Measurements from ENCODE around the gene XKRX.
A peak's percentile ranks its signal among the peaks of the same experiment; 100 is the strongest.

The XKRX gene

DNA sequence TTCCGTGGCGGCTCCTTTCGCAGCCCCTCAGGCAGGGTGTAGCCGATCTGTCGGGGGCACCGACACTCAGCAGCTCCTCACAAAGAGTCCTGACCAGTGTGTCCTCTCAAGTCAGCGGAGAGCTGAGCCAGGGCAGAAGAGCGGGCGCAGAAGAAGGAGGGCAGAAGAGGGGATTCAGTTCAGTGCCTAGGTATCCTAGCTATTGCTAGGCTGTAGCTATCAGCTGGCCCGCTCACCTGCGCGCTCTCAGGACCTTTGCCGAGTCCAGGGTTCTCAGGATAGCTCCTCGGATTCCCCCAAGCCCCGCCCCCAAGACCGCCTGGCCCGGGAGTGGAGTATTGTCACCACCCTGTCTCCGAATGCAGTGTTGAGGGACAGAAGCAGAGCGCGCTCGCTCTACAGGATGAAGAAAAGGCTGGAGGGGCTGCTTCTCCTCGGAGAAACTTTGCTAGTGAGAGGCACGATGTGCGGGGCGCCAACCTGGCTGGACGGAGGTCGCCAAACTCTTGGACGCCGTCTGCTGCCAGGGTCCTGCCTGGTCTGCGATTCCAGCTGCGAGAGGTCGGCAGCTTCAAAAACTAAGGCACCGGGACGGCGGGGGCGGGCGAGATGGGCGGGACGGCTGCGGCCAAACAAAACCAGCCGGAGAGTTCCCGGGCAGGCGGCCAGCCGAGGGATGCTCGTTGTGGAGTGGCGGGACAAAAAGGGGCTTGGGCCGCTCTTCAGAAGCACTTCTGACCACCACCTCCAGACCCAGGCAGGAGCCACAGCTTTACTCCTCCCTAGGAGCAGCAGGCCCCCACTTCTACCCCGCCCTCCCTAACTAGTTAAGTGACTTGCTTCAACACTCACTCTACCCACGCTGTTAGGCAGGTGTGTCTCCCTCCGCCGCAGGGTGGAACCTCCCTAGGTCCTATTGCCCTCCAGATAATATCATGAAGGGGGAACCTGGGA is at the start of gene XKRX:
Gene XKRX (minus strand): TSS at position 258 of the 954 bp plus-strand sequence. CDS start 613 bp downstream, outside the sequence.
- Histone ChIP-seq H3K27me3 (ENCODE audit: low read depth, low read length) (no peaks in the 10 kb centered on the region), H3K9me3 (ENCODE audit: control insufficient read depth in 1 of 2, low read length in 2 of 2) (peaks cover 0 to 4% of the 10 kb centered on the region in 2 donors), H3K4me1 (ENCODE audit: control insufficient read depth in 1 of 2, insufficient read depth in 2 of 2, low read length in 2 of 2) (no peaks in the 10 kb centered on the region), H3K27ac (ENCODE audit: low read length) (no peak within 1 kb of the TSS), H3K36me3 (ENCODE audit: control insufficient read depth in 1 of 2, insufficient read depth in 2 of 2, low read length in 2 of 2) (no peaks in the 10 kb centered on the region), H3K4me3 (ENCODE audit: low read depth in 1 of 2, low read length in 2 of 2) (peak within 1 kb of the TSS; percentile 44 to 60)

DNA sequence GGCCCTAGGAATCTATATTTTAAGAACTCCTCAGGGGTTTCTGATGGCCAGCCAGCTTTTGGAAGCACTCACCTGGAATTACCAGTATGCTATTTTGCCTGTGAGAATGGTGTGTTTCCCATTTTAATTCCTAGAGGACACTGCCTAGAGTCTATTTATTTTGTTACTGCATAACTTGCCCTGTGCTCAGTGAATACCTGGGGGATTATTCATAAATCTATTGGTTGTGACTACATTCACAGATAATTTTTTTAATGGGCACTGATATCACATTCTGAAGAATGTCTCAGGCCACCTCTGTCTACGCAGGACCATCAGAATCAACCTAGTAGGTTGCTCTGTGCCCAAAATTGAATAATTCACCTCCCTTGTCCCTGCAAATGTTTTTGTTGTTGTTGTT is 47.5 kb upstream of the XKRX start:
- no peaks in the 10 kb centered on the region for H3K27me3 ChIP-seq (ENCODE audit: low read depth, low read length)
- H3K4me1 ChIP-seq (ENCODE audit: control insufficient read depth in 1 of 2, insufficient read depth in 2 of 2, low read length in 2 of 2), result no peaks in the 10 kb centered on the region
- H3K27ac ChIP-seq (ENCODE audit: low read length), result no peak overlapping the region
- no peak overlapping the region for H3K4me3 ChIP-seq (ENCODE audit: low read depth in 1 of 2, low read length in 2 of 2)
- H3K36me3 ChIP-seq (ENCODE audit: control insufficient read depth in 1 of 2, insufficient read depth in 2 of 2, low read length in 2 of 2), result no peaks in the 10 kb centered on the region
- H3K9me3 ChIP-seq (ENCODE audit: control insufficient read depth in 1 of 2, low read length in 2 of 2), result no peaks in the 10 kb centered on the region

- H3K27me3 ChIP-seq (ENCODE audit: low read depth, low read length), result no peaks in the 10 kb centered on the region
- no peak overlapping the region for H3K4me3 ChIP-seq (ENCODE audit: low read depth in 1 of 2, low read length in 2 of 2)
- no peaks in the 10 kb centered on the region for H3K9me3 ChIP-seq (ENCODE audit: control insufficient read depth in 1 of 2, low read length in 2 of 2)
- H3K27ac ChIP-seq (ENCODE audit: low read length), result no peak overlapping the region
- H3K4me1 ChIP-seq (ENCODE audit: control insufficient read depth in 1 of 2, insufficient read depth in 2 of 2, low read length in 2 of 2), result no peaks in the 10 kb centered on the region
- no peaks in the 10 kb centered on the region for H3K36me3 ChIP-seq (ENCODE audit: control insufficient read depth in 1 of 2, insufficient read depth in 2 of 2, low read length in 2 of 2)
Observed at GRCh38 chrX:100975212-100975611, 46.5 kb upstream of the XKRX start.

DNA sequence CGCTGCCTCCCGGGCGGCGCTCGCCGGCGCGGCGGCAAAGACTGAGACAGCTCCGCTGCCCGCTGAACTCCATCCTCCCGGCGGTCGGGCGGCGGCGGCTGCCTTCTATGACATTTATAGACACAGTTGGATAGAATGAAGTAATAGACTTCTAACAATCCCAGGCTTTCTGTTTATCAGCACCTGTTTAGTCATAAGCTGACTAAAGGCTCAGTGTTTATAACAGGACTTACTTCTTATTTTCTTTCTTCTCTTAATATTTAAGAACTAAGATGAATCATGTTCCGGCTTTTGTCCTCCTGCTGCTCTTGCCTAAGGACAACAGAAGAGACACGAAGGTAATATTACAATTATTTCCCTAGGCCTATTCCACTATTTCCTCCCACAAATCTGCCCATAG is 44.7 kb upstream of the XKRX start:
- no peaks in the 10 kb centered on the region for H3K27me3 ChIP-seq (ENCODE audit: low read depth, low read length)
- no peak overlapping the region for H3K27ac ChIP-seq (ENCODE audit: low read length)
- H3K36me3 ChIP-seq (ENCODE audit: control insufficient read depth in 1 of 2, insufficient read depth in 2 of 2, low read length in 2 of 2), result no peaks in the 10 kb centered on the region
- H3K9me3 ChIP-seq (ENCODE audit: control insufficient read depth in 1 of 2, low read length in 2 of 2), result no peaks in the 10 kb centered on the region
- H3K4me3 ChIP-seq (ENCODE audit: low read depth in 1 of 2, low read length in 2 of 2), result no peak overlapping the region
- no peaks in the 10 kb centered on the region for H3K4me1 ChIP-seq (ENCODE audit: control insufficient read depth in 1 of 2, insufficient read depth in 2 of 2, low read length in 2 of 2)

DNA sequence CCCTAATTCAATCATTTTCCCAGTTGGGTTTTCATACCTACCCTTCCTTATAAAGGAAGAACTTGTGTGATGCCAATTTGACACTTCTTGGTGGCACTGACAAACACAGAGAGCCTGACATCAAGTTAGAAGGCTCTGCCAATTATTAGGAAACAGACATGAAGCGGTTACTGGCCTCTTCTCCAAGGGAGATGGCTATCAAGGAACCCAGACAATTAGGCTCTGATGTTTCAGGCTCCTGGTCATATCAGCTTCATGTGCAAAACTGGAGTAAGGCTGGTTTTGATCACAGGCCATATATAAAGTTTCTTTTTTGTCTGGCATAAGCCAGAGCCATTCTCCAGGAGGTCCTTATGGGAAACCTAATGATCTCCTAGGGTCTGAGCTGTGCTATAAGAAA is 41.2 kb upstream of the XKRX start:
- H3K4me3 ChIP-seq (ENCODE audit: low read depth in 1 of 2, low read length in 2 of 2), result no peak overlapping the region
- H3K27ac ChIP-seq (ENCODE audit: low read length), result no peak overlapping the region
- H3K4me1 ChIP-seq (ENCODE audit: control insufficient read depth in 1 of 2, insufficient read depth in 2 of 2, low read length in 2 of 2), result no peaks in the 10 kb centered on the region
- H3K36me3 ChIP-seq (ENCODE audit: control insufficient read depth in 1 of 2, insufficient read depth in 2 of 2, low read length in 2 of 2), result no peaks in the 10 kb centered on the region
- H3K27me3 ChIP-seq (ENCODE audit: low read depth, low read length), result no peaks in the 10 kb centered on the region
- H3K9me3 ChIP-seq (ENCODE audit: control insufficient read depth in 1 of 2, low read length in 2 of 2), result no peaks in the 10 kb centered on the region

DNA sequence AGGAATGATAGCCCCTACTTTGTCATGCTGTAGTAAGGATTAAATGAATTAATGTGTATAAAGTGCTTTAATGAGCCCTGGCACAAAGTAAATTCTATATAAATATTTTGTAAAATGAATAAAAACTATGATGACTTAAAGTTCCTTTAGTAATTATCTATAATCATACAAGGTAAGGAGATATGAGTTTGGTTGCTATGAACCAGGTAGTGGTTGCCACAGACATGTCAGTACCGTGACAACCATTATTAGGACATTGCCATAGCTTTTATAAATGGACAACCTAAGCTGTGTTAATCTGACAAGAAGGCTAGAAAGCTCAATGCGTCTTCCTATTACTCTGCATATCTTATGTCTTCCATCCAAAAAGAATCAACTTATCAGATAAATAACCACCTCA is 40.7 kb upstream of the XKRX start, which contains the start of gene ARL13A:
Gene ARL13A (plus strand): TSS at position 301 of the 400 bp plus-strand sequence. CDS start 3,982 bp downstream, outside the sequence.
- H3K27ac ChIP-seq (ENCODE audit: low read length), result no peak within 1 kb of the TSS
- H3K36me3 ChIP-seq (ENCODE audit: control insufficient read depth in 1 of 2, insufficient read depth in 2 of 2, low read length in 2 of 2), result no peaks in the 10 kb centered on the region
- H3K9me3 ChIP-seq (ENCODE audit: control insufficient read depth in 1 of 2, low read length in 2 of 2), result no peaks in the 10 kb centered on the region
- H3K4me3 ChIP-seq (ENCODE audit: low read depth in 1 of 2, low read length in 2 of 2), result no peak within 1 kb of the TSS
- H3K4me1 ChIP-seq (ENCODE audit: control insufficient read depth in 1 of 2, insufficient read depth in 2 of 2, low read length in 2 of 2), result no peaks in the 10 kb centered on the region
- H3K27me3 ChIP-seq (ENCODE audit: low read depth, low read length), result no peaks in the 10 kb centered on the region

- Histone ChIP-seq H3K27me3 (ENCODE audit: low read depth, low read length) (no peaks in the 10 kb centered on the region), H3K4me1 (ENCODE audit: control insufficient read depth in 1 of 2, insufficient read depth in 2 of 2, low read length in 2 of 2) (no peaks in the 10 kb centered on the region)
Observed at GRCh38 chrX:100964362-100964761, 35.6 kb upstream of the XKRX start.

GRCh38 chrX:100962811-100963210 is 34.1 kb upstream of the XKRX start:
- Histone ChIP-seq H3K4me1 (ENCODE audit: control insufficient read depth in 1 of 2, insufficient read depth in 2 of 2, low read length in 2 of 2) (no peaks in the 10 kb centered on the region), H3K27me3 (ENCODE audit: low read depth, low read length) (no peaks in the 10 kb centered on the region), H3K36me3 (ENCODE audit: control insufficient read depth in 1 of 2, insufficient read depth in 2 of 2, low read length in 2 of 2) (no peaks in the 10 kb centered on the region), H3K27ac (ENCODE audit: low read length) (no peak overlapping the region), H3K4me3 (ENCODE audit: low read depth in 1 of 2, low read length in 2 of 2) (no peak overlapping the region), H3K9me3 (ENCODE audit: control insufficient read depth in 1 of 2, low read length in 2 of 2) (no peaks in the 10 kb centered on the region)

More at GRCh38 chrX:100964362-100964761, 35.6 kb upstream of the XKRX start:
- H3K4me3 ChIP-seq (ENCODE audit: low read depth in 1 of 2, low read length in 2 of 2), result no peak overlapping the region
- no peak overlapping the region for H3K27ac ChIP-seq (ENCODE audit: low read length)
- H3K9me3 ChIP-seq (ENCODE audit: control insufficient read depth in 1 of 2, low read length in 2 of 2), result no peaks in the 10 kb centered on the region
- no peaks in the 10 kb centered on the region for H3K36me3 ChIP-seq (ENCODE audit: control insufficient read depth in 1 of 2, insufficient read depth in 2 of 2, low read length in 2 of 2)

GRCh38 chrX:100948557-100948956 is 19.8 kb upstream of the XKRX start:
- no peak overlapping the region for H3K27ac ChIP-seq (ENCODE audit: low read length)
- H3K4me3 ChIP-seq (ENCODE audit: low read depth in 1 of 2, low read length in 2 of 2), result no peak overlapping the region
- no peaks in the 10 kb centered on the region for H3K9me3 ChIP-seq (ENCODE audit: control insufficient read depth in 1 of 2, low read length in 2 of 2)
- H3K4me1 ChIP-seq (ENCODE audit: control insufficient read depth in 1 of 2, insufficient read depth in 2 of 2, low read length in 2 of 2), result no peaks in the 10 kb centered on the region
- H3K36me3 ChIP-seq (ENCODE audit: control insufficient read depth in 1 of 2, insufficient read depth in 2 of 2, low read length in 2 of 2), result no peaks in the 10 kb centered on the region
- H3K27me3 ChIP-seq (ENCODE audit: low read depth, low read length), result no peaks in the 10 kb centered on the region

DNA sequence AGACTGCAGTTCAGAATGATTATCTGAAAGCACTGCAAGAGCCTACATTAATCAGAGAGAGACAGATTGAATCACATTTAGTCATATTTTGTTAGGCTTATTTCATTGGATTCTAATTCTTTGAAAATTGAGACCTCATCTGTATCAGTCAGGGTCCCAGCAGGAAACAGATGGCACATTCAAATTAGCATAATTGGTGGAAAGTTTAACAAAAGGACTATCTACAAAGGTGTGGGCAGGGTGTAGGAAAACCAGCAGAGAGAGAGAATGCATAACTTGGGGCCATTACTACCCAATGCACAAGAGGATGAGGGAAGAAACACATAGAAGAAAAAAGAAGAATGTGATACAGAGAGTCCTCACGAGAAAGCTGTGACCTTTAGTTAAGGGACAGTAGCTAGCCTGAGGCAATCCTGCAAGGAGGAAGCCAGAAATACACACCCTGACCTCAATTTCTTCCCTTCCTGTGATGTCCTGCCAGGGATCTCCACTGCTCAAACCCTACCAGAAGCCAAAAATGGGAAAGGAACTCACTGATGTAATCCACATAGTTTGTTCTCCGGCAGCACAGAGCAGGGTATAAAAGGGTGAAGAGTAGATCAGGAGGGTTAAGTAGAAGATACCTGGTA is 17.7 kb upstream of the XKRX start:
- H3K27me3 ChIP-seq (ENCODE audit: low read depth, low read length), result no peaks in the 10 kb centered on the region
- no peaks in the 10 kb centered on the region for H3K4me1 ChIP-seq (ENCODE audit: control insufficient read depth in 1 of 2, insufficient read depth in 2 of 2, low read length in 2 of 2)
- H3K27ac ChIP-seq (ENCODE audit: low read length), result no peak overlapping the region
- no peaks in the 10 kb centered on the region for H3K36me3 ChIP-seq (ENCODE audit: control insufficient read depth in 1 of 2, insufficient read depth in 2 of 2, low read length in 2 of 2)
- no peak overlapping the region for H3K4me3 ChIP-seq (ENCODE audit: low read depth in 1 of 2, low read length in 2 of 2)
- no peaks in the 10 kb centered on the region for H3K9me3 ChIP-seq (ENCODE audit: control insufficient read depth in 1 of 2, low read length in 2 of 2)

DNA sequence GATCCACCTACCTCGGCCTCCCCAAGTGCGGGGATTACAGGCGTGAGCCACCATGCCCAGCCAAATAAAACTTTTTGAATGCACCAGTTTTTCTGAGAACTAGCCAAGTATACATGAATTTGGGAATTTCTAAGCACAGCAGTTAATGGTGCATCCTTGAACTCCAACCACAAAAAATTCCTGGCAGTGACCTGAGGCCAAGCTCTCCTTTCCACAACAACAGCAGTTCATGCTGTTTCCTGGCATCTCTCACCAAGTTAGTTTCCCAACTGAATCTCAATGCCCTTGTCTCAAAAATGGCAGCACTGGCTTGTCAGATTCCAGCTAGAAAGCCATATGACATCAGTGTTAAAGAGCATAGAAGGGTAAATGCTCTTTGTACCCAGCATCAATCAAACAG is 15.9 kb upstream of the XKRX start:
- H3K4me3 ChIP-seq (ENCODE audit: low read depth in 1 of 2, low read length in 2 of 2), result no peak overlapping the region
- no peaks in the 10 kb centered on the region for H3K4me1 ChIP-seq (ENCODE audit: control insufficient read depth in 1 of 2, insufficient read depth in 2 of 2, low read length in 2 of 2)
- no peaks in the 10 kb centered on the region for H3K27me3 ChIP-seq (ENCODE audit: low read depth, low read length)
- H3K36me3 ChIP-seq (ENCODE audit: control insufficient read depth in 1 of 2, insufficient read depth in 2 of 2, low read length in 2 of 2), result no peaks in the 10 kb centered on the region
- H3K27ac ChIP-seq (ENCODE audit: low read length), result no peak overlapping the region
- no peaks in the 10 kb centered on the region for H3K9me3 ChIP-seq (ENCODE audit: control insufficient read depth in 1 of 2, low read length in 2 of 2)
